ENCODE measurements around the gene SPATA9. TPM values are rescaled to one million over a fixed set of nuclear protein-coding genes. Genes with fewer than 3 reads are reported as not detected.

The SPATA9 gene
- total RNA-seq (0.19 TPM), polyA plus RNA-seq (0.68 TPM)
- long read RNA-seq, donor 1, result 0 reads
- long read RNA-seq, donor 2, result 0 reads
- long read RNA-seq, donor 3, result 0 reads
- long read RNA-seq, donor 4, result 0 reads
- long read RNA-seq, donor 5, partial matches to known transcripts, result 0 of 5 reads
- long read RNA-seq, donor 5, other reads (novel, unspliced or antisense), result 5 of 5 reads
- long read RNA-seq, donor 6, result 0 reads
- long read RNA-seq, donor 7, result 0 reads
- long read RNA-seq, donor 8, result 0 reads
- long read RNA-seq, donor 9, result 0 reads
- long read RNA-seq, donor 10, result 0 reads

- no peak within 1 kb of the TSS for H3K27ac ChIP-seq (ENCODE audit: low read depth in 1 of 2, low read length in 1 of 2)
- no peaks in the 10 kb centered on the region for H3K27me3 ChIP-seq (ENCODE audit: control insufficient read depth in 2 of 2, insufficient read depth in 1 of 2, low read length in 1 of 2)
- no peak within 1 kb of the TSS for H3K4me3 ChIP-seq (ENCODE audit: low read length in 2 of 2)
- no peaks in the 10 kb centered on the region for H3K36me3 ChIP-seq (ENCODE audit: control insufficient read depth in 2 of 2, insufficient read depth in 2 of 2, low read length in 1 of 2)
- WGBS, result 97% methylated on average over 1 of the region's 1 CpG
- H3K4me1 ChIP-seq (ENCODE audit: control insufficient read depth in 2 of 2, insufficient read depth in 2 of 2, low read length in 2 of 2), result no peaks in the 10 kb centered on the region
- no peaks in the 10 kb centered on the region for H3K9me3 ChIP-seq (ENCODE audit: control insufficient read depth in 2 of 2, insufficient read depth in 1 of 2, low read length in 1 of 2)
- DNase-seq (ENCODE audit: low read depth in 6 of 9, low spot score in 9 of 9), result no peak
Observed at GRCh38 chr5:95682891-95683290, at the start of gene SPATA9. TSS of gene SPATA9 (minus strand) at chr5:95682991. CDS start at chr5:95682854, 137 bp downstream.

- WGBS, result 3% methylated on average over 64 of the region's 64 CpGs
- DNase-seq (ENCODE audit: low read depth in 6 of 9, low spot score in 9 of 9), result peak in 3 of 9 donors; percentile 27 to 67 (median 46)
- Histone ChIP-seq H3K9me3 (ENCODE audit: control insufficient read depth in 2 of 2, insufficient read depth in 1 of 2, low read length in 1 of 2) (no peaks in the 10 kb centered on the region), H3K36me3 (ENCODE audit: control insufficient read depth in 2 of 2, insufficient read depth in 2 of 2, low read length in 1 of 2) (no peaks in the 10 kb centered on the region), H3K27ac (ENCODE audit: low read depth in 1 of 2, low read length in 1 of 2) (peak overlapping the region; percentile 13 to 71), H3K4me3 (ENCODE audit: low read length in 2 of 2) (peak overlapping the region; percentile 59 to 74), H3K4me1 (ENCODE audit: control insufficient read depth in 2 of 2, insufficient read depth in 2 of 2, low read length in 2 of 2) (peaks cover 10 to 29% of the 10 kb centered on the region in 2 donors), H3K27me3 (ENCODE audit: control insufficient read depth in 2 of 2, insufficient read depth in 1 of 2, low read length in 1 of 2) (peaks cover 2 to 12% of the 10 kb centered on the region in 2 donors)
Observed at GRCh38 chr5:95731571-95732554, 49.1 kb upstream of the SPATA9 start.

GRCh38 chr5:95730730-95731570 is 48.2 kb upstream of the SPATA9 start, which contains the start of gene RHOBTB3:
TSS of gene RHOBTB3 (plus strand) at chr5:95731336. CDS start at chr5:95731683, 347 bp downstream.
- H3K27me3 ChIP-seq (ENCODE audit: control insufficient read depth in 2 of 2, insufficient read depth in 1 of 2, low read length in 1 of 2), result peaks cover 2 to 12% of the 10 kb centered on the region in 2 donors

GRCh38 chr5:95730011-95730700 is 47.4 kb upstream of the SPATA9 start:
- H3K4me1 ChIP-seq (ENCODE audit: control insufficient read depth in 2 of 2, insufficient read depth in 2 of 2, low read length in 2 of 2), result peaks cover 10 to 33% of the 10 kb centered on the region in 2 donors

More at GRCh38 chr5:95730730-95731570, 48.2 kb upstream of the SPATA9 start, which contains the start of gene RHOBTB3:
- DNase-seq (ENCODE audit: low read depth in 6 of 9, low spot score in 9 of 9), result peak in 3 of 9 donors; percentile 59 to 80 (median 63)
- under 1% methylated on average over 78 of the region's 78 CpGs for WGBS
- Histone ChIP-seq H3K4me3 (ENCODE audit: low read length in 2 of 2) (peak within 1 kb of the TSS; percentile 59 to 74), H3K9me3 (ENCODE audit: control insufficient read depth in 2 of 2, insufficient read depth in 1 of 2, low read length in 1 of 2) (no peaks in the 10 kb centered on the region), H3K4me1 (ENCODE audit: control insufficient read depth in 2 of 2, insufficient read depth in 2 of 2, low read length in 2 of 2) (peaks cover 10 to 33% of the 10 kb centered on the region in 2 donors), H3K36me3 (ENCODE audit: control insufficient read depth in 2 of 2, insufficient read depth in 2 of 2, low read length in 1 of 2) (no peaks in the 10 kb centered on the region), H3K27ac (ENCODE audit: low read depth in 1 of 2, low read length in 1 of 2) (peak within 1 kb of the TSS; percentile 65 to 76)

GRCh38 chr5:95729115-95730010 is 46.6 kb upstream of the SPATA9 start:
- Histone ChIP-seq H3K27ac (ENCODE audit: low read depth in 1 of 2, low read length in 1 of 2) (peak overlapping the region in 1 of 2 donors; percentile 53), H3K27me3 (ENCODE audit: control insufficient read depth in 2 of 2, insufficient read depth in 1 of 2, low read length in 1 of 2) (peaks cover 2 to 12% of the 10 kb centered on the region in 2 donors), H3K4me3 (ENCODE audit: low read length in 2 of 2) (no peak overlapping the region), H3K36me3 (ENCODE audit: control insufficient read depth in 2 of 2, insufficient read depth in 2 of 2, low read length in 1 of 2) (no peaks in the 10 kb centered on the region), H3K4me1 (ENCODE audit: control insufficient read depth in 2 of 2, insufficient read depth in 2 of 2, low read length in 2 of 2) (peaks cover 10 to 33% of the 10 kb centered on the region in 2 donors), H3K9me3 (ENCODE audit: control insufficient read depth in 2 of 2, insufficient read depth in 1 of 2, low read length in 1 of 2) (no peaks in the 10 kb centered on the region)
- DNase-seq (ENCODE audit: low read depth in 6 of 9, low spot score in 9 of 9), result peak in 1 of 9 donors; percentile 14
- 94% methylated on average over 8 of the region's 8 CpGs for WGBS

More at GRCh38 chr5:95730011-95730700, 47.4 kb upstream of the SPATA9 start:
- peak overlapping the region in 1 of 2 donors; percentile 65 for H3K27ac ChIP-seq (ENCODE audit: low read depth in 1 of 2, low read length in 1 of 2)
- peaks cover 2 to 12% of the 10 kb centered on the region in 2 donors for H3K27me3 ChIP-seq (ENCODE audit: control insufficient read depth in 2 of 2, insufficient read depth in 1 of 2, low read length in 1 of 2)
- H3K9me3 ChIP-seq (ENCODE audit: control insufficient read depth in 2 of 2, insufficient read depth in 1 of 2, low read length in 1 of 2), result no peaks in the 10 kb centered on the region
- H3K4me3 ChIP-seq (ENCODE audit: low read length in 2 of 2), result peak overlapping the region; percentile 59 to 74
- 42% methylated on average over 11 of the region's 11 CpGs for WGBS
- H3K36me3 ChIP-seq (ENCODE audit: control insufficient read depth in 2 of 2, insufficient read depth in 2 of 2, low read length in 1 of 2), result no peaks in the 10 kb centered on the region
- no peak for DNase-seq (ENCODE audit: low read depth in 6 of 9, low spot score in 9 of 9)

GRCh38 chr5:95728494-95729114 is 45.8 kb upstream of the SPATA9 start:
- Histone ChIP-seq H3K9me3 (ENCODE audit: control insufficient read depth in 2 of 2, insufficient read depth in 1 of 2, low read length in 1 of 2) (no peaks in the 10 kb centered on the region), H3K4me1 (ENCODE audit: control insufficient read depth in 2 of 2, insufficient read depth in 2 of 2, low read length in 2 of 2) (peaks cover 10 to 35% of the 10 kb centered on the region in 2 donors), H3K27me3 (ENCODE audit: control insufficient read depth in 2 of 2, insufficient read depth in 1 of 2, low read length in 1 of 2) (peaks cover 2 to 12% of the 10 kb centered on the region in 2 donors), H3K4me3 (ENCODE audit: low read length in 2 of 2) (no peak overlapping the region), H3K36me3 (ENCODE audit: control insufficient read depth in 2 of 2, insufficient read depth in 2 of 2, low read length in 1 of 2) (no peaks in the 10 kb centered on the region), H3K27ac (ENCODE audit: low read depth in 1 of 2, low read length in 1 of 2) (peak overlapping the region in 1 of 2 donors; percentile 53)
- 89% methylated on average over 3 of the region's 3 CpGs for WGBS
- peak in 1 of 9 donors; percentile 49 for DNase-seq (ENCODE audit: low read depth in 6 of 9, low spot score in 9 of 9)

- WGBS, result 32% methylated on average over 2 of the region's 2 CpGs
- no peaks in the 10 kb centered on the region for H3K9me3 ChIP-seq (ENCODE audit: control insufficient read depth in 2 of 2, insufficient read depth in 1 of 2, low read length in 1 of 2)
- no peaks in the 10 kb centered on the region for H3K36me3 ChIP-seq (ENCODE audit: control insufficient read depth in 2 of 2, insufficient read depth in 2 of 2, low read length in 1 of 2)
- H3K27ac ChIP-seq (ENCODE audit: low read depth in 1 of 2, low read length in 1 of 2), result peak overlapping the region; percentile 9 to 53
- DNase-seq (ENCODE audit: low read depth in 6 of 9, low spot score in 9 of 9), result peak in 3 of 9 donors; percentile 30 to 68 (median 46)
- H3K27me3 ChIP-seq (ENCODE audit: control insufficient read depth in 2 of 2, insufficient read depth in 1 of 2, low read length in 1 of 2), result peaks cover 2 to 12% of the 10 kb centered on the region in 2 donors
- peaks cover 10 to 37% of the 10 kb centered on the region in 2 donors for H3K4me1 ChIP-seq (ENCODE audit: control insufficient read depth in 2 of 2, insufficient read depth in 2 of 2, low read length in 2 of 2)
- no peak overlapping the region for H3K4me3 ChIP-seq (ENCODE audit: low read length in 2 of 2)
Observed at GRCh38 chr5:95727764-95728191, 45.0 kb upstream of the SPATA9 start.

Measured in thymus (tissue), 14 donors.